Measurements from ENCODE around the gene VAV2. TPM values are rescaled to one million over a fixed set of nuclear protein-coding genes. Genes with fewer than 3 reads are reported as not detected.
"Not testable (repeated sequence)": the region's sequence is repeated elsewhere in the genome, so short reads cannot be mapped to it uniquely, and the experiment has no call there.

Gene VAV2
- total RNA-seq, 1 experiment from 2014 or later: 24.7 TPM

GRCh38 chr9:133924453-133924852, 67.7 kb downstream of the VAV2 start:
- in situ Hi-C loops (cut with HindIII; ENCODE audit: low pct_unique_long_range_greater_than_20kb, low sequenced_read_pairs) (no loop called here), intact Hi-C loops (cut with micrococcal nuclease; ENCODE audit: unreplicated experiment) (no loop called here)
- DNase-seq (ENCODE audit: low read depth, low spot score): no peak
- Histone ChIP-seq H3K36me3 (ENCODE audit: control insufficient read depth, insufficient read depth, low read length) (no peaks in the 10 kb centered on the region), H3K27ac (ENCODE audit: low read length) (no peak overlapping the region), H3K9me3 (ENCODE audit: control insufficient read depth, insufficient read depth, low read depth, low read length) (no peaks in the 10 kb centered on the region), H3K4me1 (ENCODE audit: control insufficient read depth, insufficient read depth, low read length) (no peaks in the 10 kb centered on the region), H3K27me3 (ENCODE audit: control insufficient read depth, insufficient read depth, low read length) (no peaks in the 10 kb centered on the region), H3K4me3 (ENCODE audit: low read depth in 2 of 2, low read length in 2 of 2) (no peak overlapping the region)
- TF ChIP-seq CTCF (IDR thresholded peaks at IDR 0.05): no peak
- no peak for TF ChIP-seq SIN3A (IDR thresholded peaks at IDR 0.05; ENCODE audit: borderline replicate concordance, insufficient read depth, low read depth, low read length)
- no peak for TF ChIP-seq TCF7L2 (IDR thresholded peaks at IDR 0.05; ENCODE audit: low read depth, low read length)
- no peak for TF ChIP-seq REST (IDR thresholded peaks at IDR 0.05; ENCODE audit: insufficient read depth in 1 of 2, low read depth in 2 of 2, low read length in 1 of 2)
- TF ChIP-seq POLR2AphosphoS5 (IDR thresholded peaks at IDR 0.05; ENCODE audit: low read depth, low read length): no peak
- ChIA-PET POLR2A (interaction anchor here (0.6 kb wide), 1 partner anchor 16 kb away, joined by 5 read pairs; no protein-coding TSS in a partner anchor), CTCF (interaction anchor here (1.0 kb wide), 1 partner anchor 142 kb away, joined by 3 read pairs; no protein-coding TSS in a partner anchor)
- ATAC-seq: no peak
- no TSS peak for BruUV-seq (replicated peaks)

GRCh38 chr9:133923608-133924007, 68.5 kb downstream of the VAV2 start:
- H3K27me3 ChIP-seq (ENCODE audit: control insufficient read depth, insufficient read depth, low read length); ATAC-seq; H3K27ac ChIP-seq (ENCODE audit: low read length); H3K36me3 ChIP-seq (ENCODE audit: control insufficient read depth, insufficient read depth, low read length); in situ Hi-C loops (cut with HindIII; ENCODE audit: low pct_unique_long_range_greater_than_20kb, low sequenced_read_pairs); BruUV-seq (replicated peaks); DNase-seq (ENCODE audit: low read depth, low spot score); H3K9me3 ChIP-seq (ENCODE audit: control insufficient read depth, insufficient read depth, low read depth, low read length); H3K4me3 ChIP-seq (ENCODE audit: low read depth in 2 of 2, low read length in 2 of 2); intact Hi-C loops (cut with micrococcal nuclease; ENCODE audit: unreplicated experiment); H3K4me1 ChIP-seq (ENCODE audit: control insufficient read depth, insufficient read depth, low read length); POLR2A ChIA-PET; CTCF ChIA-PET: not testable (repeated sequence)

GRCh38 chr9:133921866-133922265, 70.3 kb downstream of the VAV2 start:
- CTCF ChIA-PET: no interaction called here
- H3K4me1 ChIP-seq (ENCODE audit: control insufficient read depth, insufficient read depth, low read length): no peaks in the 10 kb centered on the region
- ATAC-seq (no peak), DNase-seq (ENCODE audit: low read depth, low spot score) (no peak)
- no peaks in the 10 kb centered on the region for H3K27me3 ChIP-seq (ENCODE audit: control insufficient read depth, insufficient read depth, low read length)
- H3K27ac ChIP-seq (ENCODE audit: low read length): no peak overlapping the region
- in situ Hi-C loops (cut with HindIII; ENCODE audit: low pct_unique_long_range_greater_than_20kb, low sequenced_read_pairs) (no loop called here), intact Hi-C loops (cut with micrococcal nuclease; ENCODE audit: unreplicated experiment) (no loop called here)
- no TSS peak for BruUV-seq (replicated peaks)
- no peak overlapping the region for H3K4me3 ChIP-seq (ENCODE audit: low read depth in 2 of 2, low read length in 2 of 2)
- POLR2A ChIA-PET: no interaction called here
- TF ChIP-seq TCF7L2 (IDR thresholded peaks at IDR 0.05; ENCODE audit: low read depth, low read length) (no peak), POLR2AphosphoS5 (IDR thresholded peaks at IDR 0.05; ENCODE audit: low read depth, low read length) (no peak), CTCF (IDR thresholded peaks at IDR 0.05) (no peak), REST (IDR thresholded peaks at IDR 0.05; ENCODE audit: insufficient read depth in 1 of 2, low read depth in 2 of 2, low read length in 1 of 2) (no peak), SIN3A (IDR thresholded peaks at IDR 0.05; ENCODE audit: borderline replicate concordance, insufficient read depth, low read depth, low read length) (no peak)
- H3K9me3 ChIP-seq (ENCODE audit: control insufficient read depth, insufficient read depth, low read depth, low read length): no peaks in the 10 kb centered on the region
- no peaks in the 10 kb centered on the region for H3K36me3 ChIP-seq (ENCODE audit: control insufficient read depth, insufficient read depth, low read length)
